Fibroblast of the aortic adventitia (primary cell): ENCODE results near the gene OSM. TPM values are rescaled to one million over a fixed set of nuclear protein-coding genes. Genes with fewer than 3 reads are reported as not detected.
A peak's percentile ranks its signal among the peaks of the same experiment; 100 is the strongest.
"Not testable (repeated sequence)": the region's sequence is repeated elsewhere in the genome, so short reads cannot be mapped to it uniquely, and the experiment has no call there.

ENCODE experiments used
- DNase-seq: peaks from one replicate; pipeline ENCODE4 v3.0.0-alpha.2; 2010; ENCODE audit warnings: low read depth
- H3K4me3 ChIP-seq: 2 replicates; pipeline ENCODE4 v1.5.1; 2011; ENCODE audit warnings: low read depth, mild to moderate bottlenecking, control low read depth, low read length, moderate library complexity
- total RNA-seq: library from RNA; depleted of rRNA; stranded (reverse); fragments of >200 nt; gene quantifications from 2 replicates; pipeline ENCODE4 v1.2.3, GENCODE V29; 2012; ENCODE audit warnings: low replicate concordance
- TF ChIP-seq, protein P1 (sequence below): IDR thresholded peaks from 2 replicates; pipeline ENCODE4 v1.5.1; 2011; ENCODE audit warnings: mild to moderate bottlenecking, low read length, control low read depth, inconsistent platforms; ENCODE audit not compliant: insufficient read depth

Gene OSM
- total RNA-seq, 1 donor = not detected

- no peak for DNase-seq
- TF ChIP-seq, protein P1, sequence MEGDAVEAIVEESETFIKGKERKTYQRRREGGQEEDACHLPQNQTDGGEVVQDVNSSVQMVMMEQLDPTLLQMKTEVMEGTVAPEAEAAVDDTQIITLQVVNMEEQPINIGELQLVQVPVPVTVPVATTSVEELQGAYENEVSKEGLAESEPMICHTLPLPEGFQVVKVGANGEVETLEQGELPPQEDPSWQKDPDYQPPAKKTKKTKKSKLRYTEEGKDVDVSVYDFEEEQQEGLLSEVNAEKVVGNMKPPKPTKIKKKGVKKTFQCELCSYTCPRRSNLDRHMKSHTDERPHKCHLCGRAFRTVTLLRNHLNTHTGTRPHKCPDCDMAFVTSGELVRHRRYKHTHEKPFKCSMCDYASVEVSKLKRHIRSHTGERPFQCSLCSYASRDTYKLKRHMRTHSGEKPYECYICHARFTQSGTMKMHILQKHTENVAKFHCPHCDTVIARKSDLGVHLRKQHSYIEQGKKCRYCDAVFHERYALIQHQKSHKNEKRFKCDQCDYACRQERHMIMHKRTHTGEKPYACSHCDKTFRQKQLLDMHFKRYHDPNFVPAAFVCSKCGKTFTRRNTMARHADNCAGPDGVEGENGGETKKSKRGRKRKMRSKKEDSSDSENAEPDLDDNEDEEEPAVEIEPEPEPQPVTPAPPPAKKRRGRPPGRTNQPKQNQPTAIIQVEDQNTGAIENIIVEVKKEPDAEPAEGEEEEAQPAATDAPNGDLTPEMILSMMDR = no peak
- H3K4me3 ChIP-seq = no peak overlapping the region
Measured at GRCh38 chr22:30239488-30240405, 26.9 kb downstream of the OSM start.

- peak; percentile 69 for DNase-seq
- TF ChIP-seq, protein P1 = no peak
- H3K4me3 ChIP-seq = no peak overlapping the region
Measured at GRCh38 chr22:30238661-30239487, 27.8 kb downstream of the OSM start.

DNA sequence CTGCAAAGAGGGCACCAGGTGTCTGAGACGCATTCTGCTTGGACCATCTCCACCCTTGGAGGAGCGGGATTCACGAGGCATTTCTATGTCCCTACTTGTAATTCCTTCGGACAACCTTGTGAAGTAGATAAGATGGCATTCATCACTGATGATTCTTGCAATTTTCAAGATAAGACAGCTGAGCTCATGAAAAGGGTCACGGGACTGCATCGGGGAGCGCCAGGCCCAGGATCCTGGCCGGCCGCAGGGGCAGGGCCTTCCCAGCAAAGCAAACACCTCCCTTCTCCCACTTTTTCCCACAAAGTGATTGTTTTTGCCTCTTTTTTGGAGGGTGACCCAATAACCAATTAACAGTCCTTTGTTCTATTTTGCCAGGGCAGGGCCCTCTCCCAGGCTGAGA is 28.5 kb downstream of the OSM start:
- TF ChIP-seq, protein P1 = no peak
- H3K4me3 ChIP-seq = no peak overlapping the region
- no peak for DNase-seq

DNA sequence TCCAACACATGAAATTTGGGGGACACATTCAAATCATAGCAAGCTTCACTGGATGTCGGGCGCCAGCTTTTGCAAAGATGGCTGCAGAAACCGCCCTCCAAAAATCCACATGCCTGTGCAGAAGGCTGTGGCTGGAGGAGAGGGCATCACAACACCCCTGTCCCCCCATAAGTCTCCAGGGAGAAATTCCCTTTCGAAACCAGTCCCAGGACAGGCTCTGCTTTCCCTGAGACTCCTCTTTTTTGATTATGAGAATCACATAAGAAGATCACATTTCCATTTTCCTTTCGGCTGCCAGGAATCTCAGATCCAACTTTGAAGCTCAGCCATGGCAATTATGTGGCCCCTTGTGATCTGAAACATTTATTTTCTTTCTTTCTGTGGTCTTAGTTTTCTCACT is 29.8 kb downstream of the OSM start:
- DNase-seq = no peak

DNA sequence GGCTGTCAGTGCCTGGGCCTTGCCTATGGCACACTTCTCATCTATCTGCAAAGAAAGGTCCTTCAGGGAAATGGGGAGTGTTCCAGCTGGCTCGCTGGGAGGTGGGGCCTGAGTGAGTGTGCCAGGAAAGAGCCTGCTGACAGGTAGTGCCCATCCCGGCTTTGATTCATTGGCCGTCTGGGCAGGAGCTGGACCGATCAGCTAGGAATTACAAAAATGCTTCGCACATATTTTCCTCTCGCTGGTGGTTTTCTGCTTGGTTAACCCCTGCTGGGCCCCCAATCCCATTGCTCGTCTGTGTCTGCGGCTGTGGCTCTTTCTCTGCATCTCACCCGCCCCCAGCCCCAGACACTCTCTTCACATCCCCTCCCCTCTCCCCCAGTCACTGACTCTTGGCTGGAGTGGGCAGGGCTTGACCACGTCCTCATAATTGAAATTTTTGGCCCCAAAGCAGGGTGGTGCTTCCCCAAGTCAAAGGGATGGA is 30.9 kb downstream of the OSM start:
- no peak overlapping the region for H3K4me3 ChIP-seq
- peak; percentile 57 for DNase-seq
- TF ChIP-seq, protein P1 = no peak

More for the DNA sequence above, 29.8 kb downstream of the OSM start:
- TF ChIP-seq, protein P1 = no peak
- no peak overlapping the region for H3K4me3 ChIP-seq

- TF ChIP-seq, protein P1 = no peak
- peak; percentile 46 for DNase-seq
- no peak overlapping the region for H3K4me3 ChIP-seq
Measured at GRCh38 chr22:30234786-30235470, 31.7 kb downstream of the OSM start.

GRCh38 chr22:30234325-30234724 is 32.3 kb downstream of the OSM start:
- not testable (repeated sequence) for DNase-seq, H3K4me3 ChIP-seq
